CD4-positive, CD25-positive, alpha-beta regulatory T cell (primary cell): ENCODE results near the gene MLX. TPM values are rescaled to one million over a fixed set of nuclear protein-coding genes. Genes with fewer than 3 reads are reported as not detected.

Experiments
- ATAC-seq, 2 donors: fragments of 150-1000 bp; cut with Tn5 transposase; one replicate each; pipeline ENCODE4 v1.10.0; 2021; ENCODE audit warnings: low read depth in 2 of 2, moderate number of reproducible peaks in 2 of 2, moderate library complexity in 1 of 2
- DNase-seq, 3 donors: peaks; one replicate each; pipeline versions ENCODE4 v3.0.0 to v3.0.0-alpha.2; 2012 to 2022; ENCODE audit warnings: mixed read lengths in 1 of 3
- H3K27ac ChIP-seq: one replicate; pipeline ENCODE4 v1.7.0; 2013; ENCODE audit warnings: mild to moderate bottlenecking, low read length; ENCODE audit not compliant: insufficient read depth, poor library complexity, severe bottlenecking
- H3K27me3 ChIP-seq: one replicate; pipeline ENCODE4 v1.7.0; 2013; ENCODE audit warnings: low read length; ENCODE audit not compliant: control insufficient read depth, insufficient read depth
- H3K36me3 ChIP-seq: one replicate; pipeline ENCODE4 v1.7.0; 2013; ENCODE audit warnings: mild to moderate bottlenecking, low read length, moderate library complexity; ENCODE audit not compliant: control insufficient read depth, insufficient read depth
- H3K4me1 ChIP-seq: 2 replicates; pipeline ENCODE4 v1.7.0; 2013; ENCODE audit warnings: mild to moderate bottlenecking, low read length; ENCODE audit not compliant: insufficient read depth, control insufficient read depth, poor library complexity, severe bottlenecking
- H3K4me3 ChIP-seq: one replicate; pipeline ENCODE4 v1.7.0; 2013; ENCODE audit warnings: low read depth, mild to moderate bottlenecking, low read length, moderate library complexity
- H3K9me3 ChIP-seq, 2 experiments: 1 replicate in 1 of 2; 2 replicates in 1 of 2; pipeline ENCODE4 v1.7.0; 2013; ENCODE audit warnings: low read length in 2 of 2, mild to moderate bottlenecking in 1 of 2, moderate library complexity in 1 of 2; ENCODE audit not compliant: control insufficient read depth in 2 of 2
- H3K27ac Mint-ChIP-seq, 3 donors: one replicate each; pipeline ENCODE4 v1.8.0; 2020 to 2022; ENCODE audit warnings: mild to moderate bottlenecking in 3 of 3, mixed read lengths in 3 of 3, moderate library complexity in 2 of 3
- H3K27me3 Mint-ChIP-seq: one replicate; pipeline ENCODE4 v1.8.0; 2022; ENCODE audit warnings: mild to moderate bottlenecking, mixed read lengths
- H3K36me3 Mint-ChIP-seq: one replicate; pipeline ENCODE4 v1.8.0; 2020; ENCODE audit warnings: mixed read lengths
- H3K4me1 Mint-ChIP-seq, 4 donors: one replicate each; pipeline ENCODE4 v1.8.0; 2020 to 2022; ENCODE audit warnings: mixed read lengths in 4 of 4, mild to moderate bottlenecking in 1 of 4
- H3K4me3 Mint-ChIP-seq, 4 donors: one replicate each; pipeline ENCODE4 v1.8.0; 2020 to 2022; ENCODE audit warnings: mild to moderate bottlenecking in 4 of 4, mixed read lengths in 4 of 4, moderate library complexity in 3 of 4
- H3K9me3 Mint-ChIP-seq, 7 donors: one replicate each; pipeline ENCODE4 v1.8.0; 2020 to 2022; ENCODE audit warnings: mixed read lengths in 7 of 7, mild to moderate bottlenecking in 3 of 7, moderate library complexity in 2 of 7
- polyA plus RNA-seq, 4 donors: library from polyadenylated mRNA; unstranded; fragments of 300-500 nt; fragmentation: Illumina TruSeq; gene quantifications; one replicate each; pipeline ENCODE4 v1.2.3, GENCODE V29; 2021
- total RNA-seq: library from RNA; stranded (reverse); gene quantifications from one replicate; pipeline ENCODE4 v1.2.3, GENCODE V29; 2022

MLX gene
- total and polyA plus RNA-seq, 5 donors from 2014 or later, result 40.8 to 55.4 (median 44.7) TPM

DNA sequence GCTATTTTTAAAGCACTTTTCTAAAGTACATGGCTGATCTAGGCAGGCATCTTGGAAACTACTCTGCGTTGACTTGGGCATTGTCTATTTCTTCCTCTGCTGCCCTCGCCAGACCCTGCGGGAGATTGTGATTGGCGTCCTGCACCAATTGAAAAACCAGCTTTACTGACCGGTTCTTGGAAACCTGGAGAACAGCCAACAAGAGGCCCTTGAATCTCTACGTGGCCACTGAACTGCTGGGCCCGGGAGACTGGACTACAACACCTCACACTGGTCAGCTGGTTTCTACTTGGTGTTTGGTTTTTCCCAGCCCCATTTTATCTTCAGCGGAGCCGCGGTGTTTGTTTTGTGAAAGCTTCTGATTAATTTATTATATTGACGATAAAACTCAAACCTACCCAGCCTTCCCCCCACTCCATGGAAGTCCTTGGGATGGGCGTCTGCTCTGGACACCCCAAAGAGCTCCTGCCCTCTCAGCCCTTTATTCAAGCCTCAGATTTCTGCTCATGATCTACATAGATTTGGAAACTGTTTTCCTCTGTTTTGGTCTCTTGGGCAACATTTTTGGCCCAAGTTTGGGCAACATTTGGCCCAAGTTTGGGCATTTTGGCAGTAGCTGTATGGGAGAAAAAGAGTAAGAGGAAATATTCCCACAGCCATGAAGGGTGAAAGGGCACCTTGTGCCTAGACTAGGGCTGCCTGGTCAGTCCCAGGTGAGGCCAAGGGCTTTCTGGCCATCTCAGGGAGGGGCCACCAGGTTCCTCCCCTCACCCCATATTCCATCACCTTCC lies 4.7 kb downstream of the MLX start:
- Mint-ChIP-seq H3K27ac (no peak overlapping the region), H3K4me3 (peak overlapping the region in 2 of 4 donors; percentile 47 to 83)
- H3K36me3 ChIP-seq, result peaks cover 66% of the 10 kb centered on the region

DNA sequence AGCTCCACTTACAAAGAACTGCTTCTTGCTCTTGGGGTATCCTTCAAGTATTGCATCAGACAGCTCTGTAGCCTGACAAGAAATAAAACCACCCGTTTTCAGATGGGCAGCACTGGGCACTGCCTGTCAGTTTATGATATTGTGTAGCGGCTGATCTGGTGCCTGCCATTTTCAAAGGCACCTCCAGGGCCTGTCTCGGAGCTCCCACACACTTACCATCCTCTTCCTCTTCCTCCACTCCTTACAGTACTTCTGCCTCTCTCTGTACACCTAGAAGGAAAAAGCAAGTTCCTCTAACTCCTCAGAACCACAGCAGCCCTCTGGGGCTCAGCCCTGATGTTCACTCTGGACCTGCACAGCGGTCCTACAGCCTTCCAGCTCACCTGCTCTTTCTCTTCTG lies 6.2 kb downstream of the MLX start:
- Mint-ChIP-seq H3K4me1 (peaks cover 9 to 47% (median 30%) of the 10 kb centered on the region in 4 donors), H3K27ac (peak overlapping the region in 1 of 3 donors; percentile 16), H3K9me3 (no peaks in the 10 kb centered on the region), H3K4me3 (no peak overlapping the region), H3K27me3 (no peaks in the 10 kb centered on the region), H3K36me3 (peaks cover 31% of the 10 kb centered on the region)
- Histone ChIP-seq H3K27ac (no peak overlapping the region), H3K36me3 (peaks cover 66% of the 10 kb centered on the region), H3K27me3 (no peaks in the 10 kb centered on the region), H3K4me3 (no peak overlapping the region), H3K4me1 (peaks cover 24% of the 10 kb centered on the region), H3K9me3 (no peaks in the 10 kb centered on the region)
- DNase-seq, result no peak
- no peak for ATAC-seq

More for the DNA sequence above, 4.7 kb downstream of the MLX start:
- Mint-ChIP-seq H3K9me3 (no peaks in the 10 kb centered on the region), H3K4me1 (peaks cover 9 to 44% (median 24%) of the 10 kb centered on the region in 4 donors), H3K36me3 (peaks cover 31% of the 10 kb centered on the region), H3K27me3 (no peaks in the 10 kb centered on the region)
- DNase-seq, result no peak
- Histone ChIP-seq H3K4me3 (no peak overlapping the region), H3K9me3 (no peaks in the 10 kb centered on the region), H3K27me3 (no peaks in the 10 kb centered on the region), H3K4me1 (peaks cover 22% of the 10 kb centered on the region), H3K27ac (no peak overlapping the region)
- ATAC-seq, result no peak

DNA sequence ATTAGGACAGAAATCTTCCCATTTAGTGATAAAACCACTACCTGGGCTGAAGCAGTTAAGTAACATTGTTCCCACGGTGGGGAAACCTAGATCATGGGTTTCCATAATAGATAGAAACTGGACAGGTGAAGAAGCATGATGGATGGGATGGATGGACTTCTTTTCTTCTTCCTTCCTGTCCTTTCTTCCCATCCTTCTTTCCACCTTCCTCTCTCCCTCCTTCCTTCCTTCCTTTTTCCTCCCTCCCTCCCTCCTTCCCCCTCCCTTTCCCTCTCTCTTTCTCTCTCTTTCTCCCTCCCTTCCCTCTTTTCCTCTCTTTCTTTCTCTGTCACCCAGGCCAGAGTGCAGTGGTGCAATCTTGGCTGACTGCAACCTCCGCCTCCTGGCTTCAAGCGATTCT lies 7.6 kb downstream of the MLX start:
- Histone ChIP-seq H3K4me3 (no peak overlapping the region), H3K4me1 (peaks cover 19% of the 10 kb centered on the region), H3K9me3 (no peaks in the 10 kb centered on the region), H3K27ac (no peak overlapping the region), H3K36me3 (peaks cover 54% of the 10 kb centered on the region), H3K27me3 (no peaks in the 10 kb centered on the region)
- peaks cover 9 to 43% (median 28%) of the 10 kb centered on the region in 4 donors for H3K4me1 Mint-ChIP-seq
- H3K9me3 Mint-ChIP-seq, result no peaks in the 10 kb centered on the region
- no peak overlapping the region for H3K27ac Mint-ChIP-seq
- peaks cover 31% of the 10 kb centered on the region for H3K36me3 Mint-ChIP-seq
- no peak for DNase-seq
- H3K27me3 Mint-ChIP-seq, result no peaks in the 10 kb centered on the region
- ATAC-seq, result no peak
- H3K4me3 Mint-ChIP-seq, result no peak overlapping the region

DNA sequence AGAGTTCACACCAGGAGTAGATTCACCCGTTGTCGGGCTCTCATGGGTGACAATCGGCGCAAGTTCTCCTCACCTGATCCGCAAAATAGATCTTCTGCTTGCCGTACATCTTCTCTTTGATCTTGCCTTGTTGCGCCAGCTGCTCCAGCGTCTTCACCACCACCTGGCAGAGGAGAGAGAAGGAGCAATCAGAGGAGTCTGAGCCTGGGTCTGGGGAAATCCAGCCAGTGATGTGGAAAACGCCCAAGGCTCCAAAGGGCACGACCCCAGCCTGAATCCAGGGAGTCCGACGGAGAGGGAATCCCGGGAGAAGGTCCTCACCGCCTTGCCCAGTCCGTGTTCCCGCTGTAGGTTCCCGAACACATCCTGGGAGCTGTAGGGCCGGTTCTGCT lies 10.2 kb downstream of the MLX start:
- peaks cover 49% of the 10 kb centered on the region for H3K36me3 ChIP-seq
- no peaks in the 10 kb centered on the region for H3K9me3 ChIP-seq
- H3K27me3 Mint-ChIP-seq, result no peaks in the 10 kb centered on the region
- peak overlapping the region; percentile 3 to 99 (median 92) for H3K4me3 Mint-ChIP-seq
- no peaks in the 10 kb centered on the region for H3K9me3 Mint-ChIP-seq
- H3K4me1 Mint-ChIP-seq, result peaks cover 9 to 35% (median 26%) of the 10 kb centered on the region in 4 donors
- DNase-seq (peak in 1 of 3 donors; percentile 28), ATAC-seq (no peak)
- H3K27ac ChIP-seq, result peak overlapping the region; percentile 69
- peak overlapping the region in 2 of 3 donors; percentile 85 to 94 for H3K27ac Mint-ChIP-seq
- no peaks in the 10 kb centered on the region for H3K27me3 ChIP-seq
- peaks cover 19% of the 10 kb centered on the region for H3K4me1 ChIP-seq
- peak overlapping the region; percentile 35 for H3K4me3 ChIP-seq
- H3K36me3 Mint-ChIP-seq, result peaks cover 18% of the 10 kb centered on the region

DNA sequence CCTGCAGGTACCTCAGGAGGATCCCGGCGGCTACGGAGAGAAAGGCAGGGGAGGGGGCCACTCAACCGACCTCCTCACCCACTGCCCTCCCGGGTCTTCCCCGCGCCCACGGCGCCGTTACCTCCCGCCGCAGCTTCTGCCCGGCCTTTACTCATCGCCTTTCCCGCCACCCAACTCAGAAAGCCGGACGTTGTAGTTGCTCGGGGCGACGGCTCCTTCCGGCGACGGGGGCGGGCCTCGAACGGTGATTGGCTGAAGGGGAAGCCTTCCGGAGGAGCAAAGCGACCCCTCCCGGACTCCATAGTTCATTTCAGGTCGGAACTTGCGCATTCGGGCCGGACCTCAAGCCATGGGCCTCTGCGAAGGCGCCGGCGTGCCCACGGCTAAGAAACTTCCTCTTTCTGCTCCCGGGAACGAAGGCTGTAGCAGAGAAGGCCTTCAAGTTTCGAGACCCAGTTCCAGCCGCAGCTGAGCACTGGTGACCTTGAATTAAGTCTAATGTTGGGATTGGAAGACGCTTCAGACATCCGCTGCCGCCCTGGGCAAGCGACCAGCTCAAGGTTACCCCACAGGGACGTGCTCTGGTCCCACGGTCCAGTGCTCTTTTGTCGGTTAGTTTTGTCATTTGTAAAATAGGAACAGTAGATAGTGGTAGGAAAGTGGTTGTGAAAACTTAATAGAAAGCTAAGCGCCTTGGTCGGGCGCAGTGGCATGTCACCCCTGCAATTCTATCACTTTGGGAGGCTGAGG lies 10.8 kb downstream of the MLX start, which contains the start of gene PSMC3IP:
PSMC3IP (minus strand) TSS at position 198 of the 750 bp plus-strand sequence; CDS start at position 155, 43 bp downstream.
- H3K27ac Mint-ChIP-seq, result peak within 1 kb of the TSS; percentile 85 to 96 (median 96)
- H3K4me1 Mint-ChIP-seq, result peaks cover 9 to 35% (median 26%) of the 10 kb centered on the region in 4 donors
- DNase-seq (peak; percentile 88 to 95 (median 89)), ATAC-seq (peak; percentile 94 to 95)
- Histone ChIP-seq H3K9me3 (no peaks in the 10 kb centered on the region), H3K4me1 (peaks cover 19% of the 10 kb centered on the region), H3K36me3 (peaks cover 49% of the 10 kb centered on the region), H3K27ac (peak within 1 kb of the TSS; percentile 69), H3K27me3 (no peaks in the 10 kb centered on the region), H3K4me3 (peak within 1 kb of the TSS; percentile 90)
- H3K9me3 Mint-ChIP-seq, result no peaks in the 10 kb centered on the region
- peak within 1 kb of the TSS; percentile 87 to 99 (median 98) for H3K4me3 Mint-ChIP-seq
- peaks cover 18% of the 10 kb centered on the region for H3K36me3 Mint-ChIP-seq
- H3K27me3 Mint-ChIP-seq, result no peaks in the 10 kb centered on the region

DNA sequence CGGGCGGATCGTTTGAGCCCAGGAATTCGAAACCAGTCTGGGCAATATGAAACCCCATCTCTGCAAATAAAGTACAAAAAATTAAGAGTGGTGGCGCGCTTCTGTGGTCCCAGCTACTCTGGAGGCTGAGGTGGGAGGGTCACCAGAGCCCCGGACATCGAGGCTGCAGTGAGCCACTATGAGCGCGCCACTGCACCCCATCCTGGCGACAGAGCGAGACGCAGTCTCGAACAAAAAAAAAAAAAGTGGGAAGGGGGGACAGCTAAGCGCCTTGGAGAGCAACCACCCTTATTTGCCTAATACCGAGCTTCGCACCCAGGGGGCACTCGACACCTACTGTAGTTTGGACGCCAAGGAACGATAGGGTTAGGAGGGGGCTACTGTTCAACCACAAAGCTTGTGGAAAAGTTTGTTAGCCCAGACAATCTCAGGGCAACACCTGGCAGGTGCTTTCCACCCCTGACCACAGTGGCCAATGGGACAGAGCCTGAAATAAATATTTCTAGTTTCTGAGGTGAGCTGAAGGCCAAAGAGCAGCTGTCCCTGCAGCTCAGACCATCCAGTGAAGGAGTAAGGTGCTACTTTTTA lies 11.5 kb downstream of the MLX start:
- peaks cover 49% of the 10 kb centered on the region for H3K36me3 ChIP-seq
- Mint-ChIP-seq H3K4me1 (peaks cover 7 to 34% (median 25%) of the 10 kb centered on the region in 4 donors), H3K36me3 (peaks cover 21% of the 10 kb centered on the region), H3K9me3 (no peaks in the 10 kb centered on the region), H3K27me3 (no peaks in the 10 kb centered on the region), H3K27ac (peak overlapping the region; percentile 85 to 96 (median 94)), H3K4me3 (peak overlapping the region; percentile 87 to 99 (median 98))
- no peaks in the 10 kb centered on the region for H3K9me3 ChIP-seq
- no peaks in the 10 kb centered on the region for H3K27me3 ChIP-seq
- peak; percentile 35 to 43 for ATAC-seq
- H3K4me3 ChIP-seq, result peak overlapping the region; percentile 90
- DNase-seq, result peak; percentile 58 to 75 (median 62)
- H3K4me1 ChIP-seq, result peaks cover 19% of the 10 kb centered on the region
- peak overlapping the region; percentile 69 for H3K27ac ChIP-seq

DNA sequence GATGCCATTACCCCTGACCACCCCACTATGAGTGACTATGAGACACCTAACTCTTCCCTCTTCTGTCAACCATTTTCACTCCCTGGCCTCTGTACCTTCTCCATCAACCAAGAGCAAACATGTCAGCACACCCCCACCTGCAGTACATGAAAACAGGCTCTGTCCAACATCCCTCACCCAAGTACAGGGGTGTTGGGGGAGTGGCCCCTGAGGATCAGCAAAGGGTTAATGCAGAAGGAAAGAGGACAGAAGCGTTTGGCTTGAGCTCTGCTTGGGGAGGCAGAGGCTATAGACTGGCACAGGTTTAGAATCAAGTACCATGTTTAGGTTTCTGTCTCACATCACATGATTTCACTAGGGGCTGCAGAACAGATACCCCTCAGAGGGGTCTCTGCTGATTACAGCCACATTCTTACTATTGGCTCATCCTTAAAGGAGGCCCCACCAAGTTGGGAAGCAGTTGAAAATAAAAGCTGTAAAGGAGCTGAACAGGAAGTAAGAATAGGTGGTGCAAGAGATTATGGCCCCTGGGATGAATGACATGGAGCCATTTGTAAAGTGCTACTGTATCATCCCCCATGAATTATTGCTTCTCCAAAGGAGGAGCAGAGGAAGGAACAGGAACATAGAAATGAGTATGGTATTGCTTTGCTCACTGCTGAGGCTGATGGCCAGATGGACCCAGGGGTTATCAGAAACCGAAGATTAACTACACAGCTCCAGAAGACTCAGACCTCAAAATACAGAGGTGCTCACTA lies 13.1 kb downstream of the MLX start:
- H3K9me3 Mint-ChIP-seq, result no peaks in the 10 kb centered on the region
- H3K27ac Mint-ChIP-seq, result peak overlapping the region; percentile 25 to 64 (median 58)
- H3K4me1 Mint-ChIP-seq, result peaks cover 4 to 33% (median 20%) of the 10 kb centered on the region in 4 donors
- peak overlapping the region in 3 of 4 donors; percentile 56 to 70 (median 69) for H3K4me3 Mint-ChIP-seq
- ATAC-seq (no peak), DNase-seq (no peak)
- H3K27me3 Mint-ChIP-seq, result no peaks in the 10 kb centered on the region
- no peaks in the 10 kb centered on the region for H3K27me3 ChIP-seq
- no peak overlapping the region for H3K4me3 ChIP-seq
- peaks cover 19% of the 10 kb centered on the region for H3K4me1 ChIP-seq
- H3K9me3 ChIP-seq, result no peaks in the 10 kb centered on the region
- H3K36me3 Mint-ChIP-seq, result peaks cover 18% of the 10 kb centered on the region
- H3K27ac ChIP-seq, result no peak overlapping the region
- peaks cover 51% of the 10 kb centered on the region for H3K36me3 ChIP-seq
